ENCODE data around the gene EPHA7. TPM values are rescaled to one million over a fixed set of nuclear protein-coding genes. Genes with fewer than 3 reads are reported as not detected.

The EPHA7 gene
- total RNA-seq, 6 donors from 2014 or later = under 0.01 to 4.6 (median 0.27) TPM

GRCh38 chr6:93366506-93366905, 52.9 kb downstream of the EPHA7 start:
- DNase-seq (no peak), ATAC-seq (ENCODE audit: low FRiP score in 2 of 2) (no peak)
- H3K9me3 ChIP-seq = no peaks in the 10 kb centered on the region
- no peak overlapping the region for H3K27ac ChIP-seq
- no peaks in the 10 kb centered on the region for H3K36me3 ChIP-seq
- TF ChIP-seq POLR2A (IDR thresholded peaks at IDR 0.05) = no peak
- no peak for TF ChIP-seq POLR2AphosphoS5 (IDR thresholded peaks at IDR 0.05)
- TF ChIP-seq CTCF (IDR thresholded peaks at IDR 0.05) = no peak
- TF ChIP-seq EP300 (IDR thresholded peaks at IDR 0.05) = no peak
- H3K27me3 ChIP-seq = no peaks in the 10 kb centered on the region
- WGBS, 2 donors = 82 to 90% methylated on average over 7 of the region's 7 CpGs
- H3K4me3 ChIP-seq = no peak overlapping the region
- no peaks in the 10 kb centered on the region for H3K4me1 ChIP-seq

- DNase-seq = no peak
- WGBS, 2 donors = 72 to 76% methylated on average over 3 of the region's 3 CpGs
- H3K4me3 ChIP-seq = no peak overlapping the region
- no peak overlapping the region for H3K27ac ChIP-seq
- H3K4me1 ChIP-seq = no peaks in the 10 kb centered on the region
- no peaks in the 10 kb centered on the region for H3K9me3 ChIP-seq
- no peaks in the 10 kb centered on the region for H3K27me3 ChIP-seq
- TF ChIP-seq CTCF (IDR thresholded peaks at IDR 0.05) (no peak), POLR2AphosphoS5 (IDR thresholded peaks at IDR 0.05) (no peak), POLR2A (IDR thresholded peaks at IDR 0.05) (no peak), EP300 (IDR thresholded peaks at IDR 0.05) (no peak)
- no peak for ATAC-seq (ENCODE audit: low FRiP score in 2 of 2)
- H3K36me3 ChIP-seq = no peaks in the 10 kb centered on the region
These were observed 53.9 kb downstream of the EPHA7 start for GRCh38 chr6:93365445-93365844.

GRCh38 chr6:93358435-93358834, 60.9 kb downstream of the EPHA7 start:
- WGBS, 2 donors = 85 to 86% methylated on average over 2 of the region's 2 CpGs
- Histone ChIP-seq H3K4me1 (no peaks in the 10 kb centered on the region), H3K4me3 (no peak overlapping the region), H3K27ac (no peak overlapping the region), H3K36me3 (no peaks in the 10 kb centered on the region), H3K27me3 (no peaks in the 10 kb centered on the region), H3K9me3 (no peaks in the 10 kb centered on the region)
- TF ChIP-seq POLR2A (IDR thresholded peaks at IDR 0.05) = no peak
- TF ChIP-seq POLR2AphosphoS5 (IDR thresholded peaks at IDR 0.05) = no peak
- no peak for TF ChIP-seq CTCF (IDR thresholded peaks at IDR 0.05)
- no peak for TF ChIP-seq EP300 (IDR thresholded peaks at IDR 0.05)
- DNase-seq (no peak), ATAC-seq (ENCODE audit: low FRiP score in 2 of 2) (no peak)

GRCh38 chr6:93352604-93353003, 66.8 kb downstream of the EPHA7 start:
- no peaks in the 10 kb centered on the region for H3K4me1 ChIP-seq
- TF ChIP-seq EP300 (IDR thresholded peaks at IDR 0.05) = no peak
- no peak for TF ChIP-seq CTCF (IDR thresholded peaks at IDR 0.05)
- no peak for TF ChIP-seq POLR2A (IDR thresholded peaks at IDR 0.05)
- no peak for TF ChIP-seq POLR2AphosphoS5 (IDR thresholded peaks at IDR 0.05)
- H3K9me3 ChIP-seq = no peaks in the 10 kb centered on the region
- no peak overlapping the region for H3K4me3 ChIP-seq
- 77 to 85% methylated on average over 1 of the region's 1 CpG for WGBS, 2 donors
- H3K27me3 ChIP-seq = no peaks in the 10 kb centered on the region
- H3K27ac ChIP-seq = no peak overlapping the region
- no peak for ATAC-seq (ENCODE audit: low FRiP score in 2 of 2)
- DNase-seq = no peak
- no peaks in the 10 kb centered on the region for H3K36me3 ChIP-seq

GRCh38 chr6:93351222-93351621, 68.1 kb downstream of the EPHA7 start:
- no peak for ATAC-seq (ENCODE audit: low FRiP score in 2 of 2)
- TF ChIP-seq EP300 (IDR thresholded peaks at IDR 0.05) (no peak), CTCF (IDR thresholded peaks at IDR 0.05) (no peak), POLR2A (IDR thresholded peaks at IDR 0.05) (no peak), POLR2AphosphoS5 (IDR thresholded peaks at IDR 0.05) (no peak)

More at GRCh38 chr6:93351222-93351621, 68.1 kb downstream of the EPHA7 start:
- Histone ChIP-seq H3K27me3 (no peaks in the 10 kb centered on the region), H3K4me3 (no peak overlapping the region), H3K36me3 (no peaks in the 10 kb centered on the region), H3K27ac (no peak overlapping the region), H3K9me3 (no peaks in the 10 kb centered on the region), H3K4me1 (no peaks in the 10 kb centered on the region)
- DNase-seq = no peak
- WGBS, 2 donors = 82 to 87% methylated on average over 3 of the region's 3 CpGs
